H1 (cell line): Measurements from ENCODE around the gene SEZ6L. TPM values are rescaled to one million over a fixed set of nuclear protein-coding genes. Genes with fewer than 3 reads are reported as not detected.

Source experiments
- BRCA1 ChIP-seq: IDR thresholded peaks from 2 replicates; pipeline ENCODE4 v1.6.1; 2012; ENCODE audit warnings: low read depth, low read length, improper control_type of control experiment
- PHF8 ChIP-seq: fragments of 200-600 bp; sonication (generic); conservative IDR thresholded peaks from 2 replicates; pipeline ENCODE4 v1.7.1; 2012; ENCODE audit warnings: low read depth, mild to moderate bottlenecking, inconsistent platforms, low read length, moderate library complexity
- POU5F1 ChIP-seq: IDR thresholded peaks from 2 replicates; pipeline ENCODE4 v1.6.1; 2011; ENCODE audit warnings: low read depth, mild to moderate bottlenecking, low read length, moderate library complexity
- SIX5 ChIP-seq: IDR thresholded peaks from 2 replicates; pipeline ENCODE4 v1.6.1; 2011; ENCODE audit warnings: mild to moderate bottlenecking, low read depth, low read length
- polyA plus RNA-seq, 7 experiments: library from polyadenylated mRNA; depleted of rRNA in 3 of 7; stranded (reverse) in 5 of 7; unstranded in 2 of 7; fragments of >200 nt in 5 of 7; fragments of 200-250 nt in 2 of 7; gene quantifications; 1 replicate in 5 of 7; 2 replicates in 1 of 7; 4 replicates in 1 of 7; pipeline versions ENCODE4 v1.2.1 to v1.2.3, GENCODE V29; 2011 to 2013; ENCODE audit warnings: missing spikeins in 2 of 7, mixed read lengths in 2 of 7
- total RNA-seq: library from RNA; stranded (reverse); fragmentation: NEBNext Ultra II Directional; extraction: Animal tissue kit (Norgen Biotek cat#: 25700); gene quantifications from 2 replicates; pipeline ENCODE4 v1.2.1, GENCODE V29; 2021

Gene SEZ6L
- total and polyA plus RNA-seq, 2 of the 8 experiments (the other 6 are each of a cell fraction or from before 2014, with no cell fraction given) = 0.06 to 0.33 TPM

DNA sequence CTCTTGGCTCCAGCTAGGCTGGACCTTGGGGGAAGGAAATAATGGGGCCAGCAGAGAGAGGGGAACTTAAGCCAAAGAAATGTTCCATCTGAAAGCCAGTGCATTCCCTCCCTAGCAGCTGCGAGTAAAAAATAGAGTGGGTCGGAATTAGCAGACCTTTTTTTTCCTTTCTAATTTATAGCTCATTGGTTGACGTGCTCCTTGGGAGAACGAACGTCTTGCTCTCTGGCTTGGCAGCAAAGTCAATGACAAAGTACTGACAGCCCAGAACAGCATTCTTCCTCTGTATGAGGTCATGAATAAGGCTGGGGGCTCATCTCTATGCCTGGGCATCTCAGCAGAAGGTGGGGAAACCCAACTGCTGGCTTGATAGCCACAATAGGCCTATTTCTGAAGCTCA lies 65.0 kb downstream of the SEZ6L start (continued):
- TF ChIP-seq POU5F1 = no peak
- TF ChIP-seq PHF8 = no peak
- TF ChIP-seq SIX5 = no peak
- no peak for TF ChIP-seq BRCA1
